Activated CD8-positive, alpha-beta T cell treated with anti-CD3 and anti-CD28 coated beads for 36 hours (primary cell): ENCODE data around the gene PRDM10. TPM values are rescaled to one million over a fixed set of nuclear protein-coding genes. Genes with fewer than 3 reads are reported as not detected.
"Not testable (repeated sequence)": the region's sequence is repeated elsewhere in the genome, so short reads cannot be mapped to it uniquely, and the experiment has no call there.

Source experiments
- ATAC-seq: fragments of 200-7000 bp; cut with Tn5 transposase; one replicate; pipeline ENCODE4 v1.10.0; 2021; ENCODE audit warnings: mild to moderate bottlenecking, moderate library complexity
- CTCF ChIA-PET: fragments of 350-600 bp; sonication (Branson Sonifier 250); formaldehyde crosslinking; loops from one replicate; lab custom pipeline; 2021; ENCODE audit warnings: antibody characterized with exemption; lab: Charles Lee
- POLR2A ChIA-PET: fragments of 350-600 bp; sonication (Branson Sonifier 250); formaldehyde crosslinking; loops from one replicate; lab custom pipeline; 2021; ENCODE audit warnings: antibody characterized with exemption; lab: Charles Lee
- DNase-seq: peaks from one replicate; pipeline ENCODE4 v3.0.0-alpha.2; 2020
- H3K27ac Mint-ChIP-seq: one replicate; pipeline ENCODE4 v1.8.0; 2021; ENCODE audit warnings: mild to moderate bottlenecking, mixed read lengths
- H3K27me3 Mint-ChIP-seq: one replicate; pipeline ENCODE4 v1.8.0; 2021; ENCODE audit warnings: mixed read lengths
- H3K36me3 Mint-ChIP-seq: one replicate; pipeline ENCODE4 v1.8.0; 2021; ENCODE audit warnings: low read depth, mixed read lengths
- H3K4me1 Mint-ChIP-seq: one replicate; pipeline ENCODE4 v1.8.0; 2021; ENCODE audit warnings: low read depth, mixed read lengths
- H3K4me3 Mint-ChIP-seq: one replicate; pipeline ENCODE4 v1.8.0; 2021; ENCODE audit warnings: mild to moderate bottlenecking, moderate library complexity, mixed read lengths
- H3K9me3 Mint-ChIP-seq: one replicate; pipeline ENCODE4 v1.8.0; 2021; ENCODE audit warnings: mixed read lengths
- CTCF ChIP-seq: fragments of 200-600 bp; IDR thresholded peaks from one replicate; pipeline ENCODE4 v1.8.0; 2022; ENCODE audit warnings: antibody characterized with exemption, mild to moderate bottlenecking
- intact Hi-C: fragments of 100-400 bp; cut with micrococcal nuclease; formaldehyde crosslinking; loops from one replicate; pipeline ENCODE4 v1.10.0; 2022
- total RNA-seq, 2 experiments: library from RNA; stranded (reverse); gene quantifications; one replicate each; pipeline ENCODE4 v1.2.3, GENCODE V29; 2021

PRDM10 gene
- total RNA-seq, 2 experiments from 2014 or later, result 15.6 to 18.8 TPM

- Mint-ChIP-seq H3K4me3 (no peak overlapping the region), H3K27me3 (no peaks in the 10 kb centered on the region), H3K9me3 (no peaks in the 10 kb centered on the region), H3K27ac (no peak overlapping the region), H3K36me3 (no peaks in the 10 kb centered on the region), H3K4me1 (no peaks in the 10 kb centered on the region)
- no peak for TF ChIP-seq CTCF
- DNase-seq, result no peak
- no peak for ATAC-seq
- POLR2A ChIA-PET, result no interaction called here
- intact Hi-C loops, result no loop called here
- CTCF ChIA-PET, result no interaction called here
Measured at GRCh38 chr11:130020323-130020722, 17.7 kb upstream of the PRDM10 start.

GRCh38 chr11:130015846-130016245 is 13.2 kb upstream of the PRDM10 start:
- H3K4me3 Mint-ChIP-seq, DNase-seq, CTCF ChIA-PET, H3K4me1 Mint-ChIP-seq, H3K9me3 Mint-ChIP-seq, ATAC-seq, H3K27ac Mint-ChIP-seq, intact Hi-C loops, H3K36me3 Mint-ChIP-seq, H3K27me3 Mint-ChIP-seq: not testable (repeated sequence)
- POLR2A ChIA-PET, result interaction anchor here (1.2 kb wide), 1 partner anchor 13 kb away, joined by 4 read pairs; the partner anchor contains the start of gene PRDM10

GRCh38 chr11:130008326-130008725 is 5.7 kb upstream of the PRDM10 start:
- DNase-seq (no peak), ATAC-seq (no peak)
- CTCF ChIA-PET, result interaction anchor here (1.1 to 2.4 kb wide), 2 partner anchors 16 to 63 kb away, joined by 3 to 10 read pairs; no protein-coding TSS in a partner anchor
- Mint-ChIP-seq H3K36me3 (no peaks in the 10 kb centered on the region), H3K27ac (no peak overlapping the region), H3K4me3 (no peak overlapping the region), H3K27me3 (no peaks in the 10 kb centered on the region), H3K4me1 (peaks cover 8% of the 10 kb centered on the region), H3K9me3 (no peaks in the 10 kb centered on the region)
- POLR2A ChIA-PET, result interaction anchor here (0.6 kb wide), 1 partner anchor 18 kb away, joined by 3 read pairs; no protein-coding TSS in a partner anchor
- no peak for TF ChIP-seq CTCF
- intact Hi-C loops, result no loop called here

GRCh38 chr11:130006929-130007328 is 4.3 kb upstream of the PRDM10 start:
- Mint-ChIP-seq H3K9me3 (no peaks in the 10 kb centered on the region), H3K36me3 (no peaks in the 10 kb centered on the region), H3K4me3 (no peak overlapping the region), H3K27me3 (no peaks in the 10 kb centered on the region), H3K4me1 (peaks cover 8% of the 10 kb centered on the region), H3K27ac (no peak overlapping the region)
- intact Hi-C loops, result no loop called here
- DNase-seq (no peak), ATAC-seq (no peak)
- ChIA-PET POLR2A (interaction anchor here (0.6 to 1.4 kb wide), 2 partner anchors 99 to 112 kb away, joined by 4 read pairs; no protein-coding TSS in a partner anchor), CTCF (interaction anchor here (0.8 to 2.4 kb wide), 3 partner anchors 15 to 126 kb away, joined by 3 to 10 read pairs (median 6); no protein-coding TSS in a partner anchor)
- no peak for TF ChIP-seq CTCF

- Mint-ChIP-seq H3K4me1 (peaks cover 27% of the 10 kb centered on the region), H3K27me3 (no peaks in the 10 kb centered on the region), H3K4me3 (peak overlapping the region; percentile 86), H3K36me3 (peaks cover 6% of the 10 kb centered on the region), H3K9me3 (no peaks in the 10 kb centered on the region), H3K27ac (peak overlapping the region; percentile 95)
- POLR2A ChIA-PET, result interaction anchor here (0.7 to 1.9 kb wide), 9 partner anchors 41 to 128 kb away, joined by 3 to 6 read pairs (median 4); partner anchors contain the start of gene APLP2
- ATAC-seq, result no peak
- CTCF ChIA-PET, result interaction anchor here (1.0 to 2.1 kb wide), 3 partner anchors 67 to 128 kb away, joined by 4 to 13 read pairs (median 8); no protein-coding TSS in a partner anchor
- intact Hi-C loops, result loop anchor here (2.0 to 5.0 kb wide), 3 partner anchors 65 to 129 kb away; partner anchors contain the start of gene APLP2
- DNase-seq, result no peak
- no peak for TF ChIP-seq CTCF
Measured at GRCh38 chr11:130003717-130004001, 1.0 kb upstream of the PRDM10 start.
